HEK293 (cell line): ENCODE data around the gene GALNT9.

Experiments used
- CTCF ChIA-PET: fragments of 350-600 bp; formaldehyde crosslinking; extraction: SDS; loops from one replicate; lab custom pipeline; 2021; ENCODE audit warnings: antibody characterized with exemption; lab: Yijun Ruan, JAX
- POLR2A ChIA-PET: fragments of 300-600 bp; formaldehyde crosslinking; extraction: SDS; loops from one replicate; lab custom pipeline; 2020; ENCODE audit warnings: antibody characterized with exemption, inconsistent platforms; lab: Yijun Ruan, JAX
- H3K27ac ChIP-seq: fragments of 200-500 bp; sonication (Bioruptor generic); 2 replicates; pipeline ENCODE4 v1.5.1; 2014; ENCODE audit warnings: low read depth, low read length, control low read depth, inconsistent platforms; ENCODE audit errors: extremely low read depth
- H3K36me3 ChIP-seq, 2 experiments: fragments of 200-500 bp in 1 of 2; sonication (Bioruptor generic) in 1 of 2; 1 replicate in 1 of 2; 2 replicates in 1 of 2; pipeline ENCODE4 v1.5.1; 2014 to 2017; ENCODE audit warnings: inconsistent platforms in 2 of 2, low read length in 2 of 2; ENCODE audit not compliant: control insufficient read depth in 2 of 2, insufficient read depth in 1 of 2
- H3K4me1 ChIP-seq: fragments of 200-500 bp; sonication (Bioruptor generic); 2 replicates; pipeline ENCODE4 v1.5.1; 2014; ENCODE audit warnings: mild to moderate bottlenecking, low read length, inconsistent platforms; ENCODE audit not compliant: control insufficient read depth, insufficient read depth
- H3K4me3 ChIP-seq: 2 replicates; pipeline ENCODE4 v1.5.1; 2011; ENCODE audit warnings: low read depth, mild to moderate bottlenecking, control low read depth, low read length, moderate library complexity
- H3K9me3 ChIP-seq: fragments of 200-500 bp; sonication (Bioruptor generic); 2 replicates; pipeline ENCODE4 v1.5.1; 2014; ENCODE audit warnings: low read depth, low read length, inconsistent platforms; ENCODE audit not compliant: control insufficient read depth, insufficient read depth
- EGR2 ChIP-seq: fragments of 450-650 bp; formaldehyde crosslinking; IDR thresholded peaks from 2 replicates; pipeline ENCODE4 v1.5.1; 2016; ENCODE audit warnings: low read depth, missing biosample characterization, missing genetic modification characterization
- KLF1 ChIP-seq: fragments of 450-650 bp; formaldehyde crosslinking; IDR thresholded peaks from 2 replicates; pipeline ENCODE4 v1.5.1; 2016; ENCODE audit warnings: missing biosample characterization, missing genetic modification characterization
- SCRT1 ChIP-seq: fragments of 450-650 bp; formaldehyde crosslinking; IDR thresholded peaks from 2 replicates; pipeline ENCODE4 v1.5.1; 2016; ENCODE audit warnings: missing biosample characterization, missing genetic modification characterization, borderline replicate concordance
- TCF7L2 ChIP-seq: IDR thresholded peaks from 2 replicates; pipeline ENCODE4 v1.6.1; 2011; ENCODE audit warnings: low read depth, mild to moderate bottlenecking, inconsistent platforms, low read length, moderate library complexity, borderline replicate concordance
- ZBTB17 ChIP-seq: fragments of 450-650 bp; formaldehyde crosslinking; IDR thresholded peaks from 2 replicates; pipeline ENCODE4 v1.5.1; 2016; ENCODE audit warnings: missing biosample characterization, missing genetic modification characterization
- ZEB2 ChIP-seq: fragments of 450-650 bp; formaldehyde crosslinking; IDR thresholded peaks from 2 replicates; pipeline ENCODE4 v1.5.1; 2016; ENCODE audit warnings: missing biosample characterization, missing genetic modification characterization
- ZFHX2 ChIP-seq: fragments of 450-650 bp; formaldehyde crosslinking; conservative IDR thresholded peaks from 2 replicates; pipeline ENCODE4 v1.5.1; 2016; ENCODE audit warnings: missing biosample characterization, missing genetic modification characterization
- ZFP69B ChIP-seq: fragments of 450-650 bp; formaldehyde crosslinking; IDR thresholded peaks from 2 replicates; pipeline ENCODE4 v1.5.1; 2016; ENCODE audit warnings: missing biosample characterization, missing genetic modification characterization
- ZNF133 ChIP-seq: fragments of 450-650 bp; formaldehyde crosslinking; IDR thresholded peaks from 2 replicates; pipeline ENCODE4 v1.5.1; 2016; ENCODE audit warnings: missing biosample characterization, missing genetic modification characterization
- ZNF2 ChIP-seq: fragments of 450-650 bp; formaldehyde crosslinking; IDR thresholded peaks from 2 replicates; pipeline ENCODE4 v1.5.1; 2016; ENCODE audit warnings: missing biosample characterization, missing genetic modification characterization
- ZNF324 ChIP-seq: fragments of 450-650 bp; formaldehyde crosslinking; IDR thresholded peaks from 2 replicates; pipeline ENCODE4 v1.5.1; 2016; ENCODE audit warnings: missing biosample characterization, missing genetic modification characterization
- ZNF768 ChIP-seq: fragments of 450-650 bp; formaldehyde crosslinking; IDR thresholded peaks from 2 replicates; pipeline ENCODE4 v1.5.1; 2018; ENCODE audit warnings: missing biosample characterization, mild to moderate bottlenecking, missing genetic modification characterization
- ZNF777 ChIP-seq: fragments of 450-650 bp; formaldehyde crosslinking; IDR thresholded peaks from 2 replicates; pipeline ENCODE4 v1.5.1; 2017; ENCODE audit warnings: missing biosample characterization, missing genetic modification characterization, borderline replicate concordance
- ZNF837 ChIP-seq: fragments of 450-650 bp; formaldehyde crosslinking; IDR thresholded peaks from 2 replicates; pipeline ENCODE4 v1.5.1; 2016; ENCODE audit warnings: missing biosample characterization, missing genetic modification characterization
- TF ChIP-seq, protein P1 (sequence below): fragments of 450-650 bp; formaldehyde crosslinking; IDR thresholded peaks from 2 replicates; pipeline ENCODE4 v1.5.1; 2017; ENCODE audit warnings: missing biosample characterization, missing genetic modification characterization
- TF ChIP-seq, protein P2 (sequence below): fragments of 450-650 bp; formaldehyde crosslinking; IDR thresholded peaks from 2 replicates; pipeline ENCODE4; 2016; ENCODE audit warnings: missing biosample characterization, missing genetic modification characterization
- TF ChIP-seq, protein P3 (sequence below): fragments of 450-650 bp; formaldehyde crosslinking; IDR thresholded peaks from 2 replicates; pipeline ENCODE4 v1.5.1; 2016; ENCODE audit warnings: missing biosample characterization, missing genetic modification characterization
- TF ChIP-seq, protein P4 (sequence below): fragments of 450-650 bp; formaldehyde crosslinking; IDR thresholded peaks from 2 replicates; pipeline ENCODE4 v1.5.1; 2016; ENCODE audit warnings: missing biosample characterization, missing genetic modification characterization
- TF ChIP-seq, protein P5 (sequence below): fragments of 450-650 bp; formaldehyde crosslinking; IDR thresholded peaks from 2 replicates; pipeline ENCODE4 v1.5.1; 2016; ENCODE audit warnings: missing biosample characterization, missing genetic modification characterization, low read depth
- TF ChIP-seq, protein P6 (sequence below): fragments of 450-650 bp; IDR thresholded peaks from 2 replicates; pipeline ENCODE4 v1.5.1; 2018; ENCODE audit warnings: missing biosample characterization, mild to moderate bottlenecking, missing genetic modification characterization
- TF ChIP-seq, protein P7 (sequence below): fragments of 450-650 bp; formaldehyde crosslinking; IDR thresholded peaks from 2 replicates; pipeline ENCODE4 v1.5.1; 2016; ENCODE audit warnings: missing biosample characterization, missing genetic modification characterization

GALNT9 gene

DNA sequence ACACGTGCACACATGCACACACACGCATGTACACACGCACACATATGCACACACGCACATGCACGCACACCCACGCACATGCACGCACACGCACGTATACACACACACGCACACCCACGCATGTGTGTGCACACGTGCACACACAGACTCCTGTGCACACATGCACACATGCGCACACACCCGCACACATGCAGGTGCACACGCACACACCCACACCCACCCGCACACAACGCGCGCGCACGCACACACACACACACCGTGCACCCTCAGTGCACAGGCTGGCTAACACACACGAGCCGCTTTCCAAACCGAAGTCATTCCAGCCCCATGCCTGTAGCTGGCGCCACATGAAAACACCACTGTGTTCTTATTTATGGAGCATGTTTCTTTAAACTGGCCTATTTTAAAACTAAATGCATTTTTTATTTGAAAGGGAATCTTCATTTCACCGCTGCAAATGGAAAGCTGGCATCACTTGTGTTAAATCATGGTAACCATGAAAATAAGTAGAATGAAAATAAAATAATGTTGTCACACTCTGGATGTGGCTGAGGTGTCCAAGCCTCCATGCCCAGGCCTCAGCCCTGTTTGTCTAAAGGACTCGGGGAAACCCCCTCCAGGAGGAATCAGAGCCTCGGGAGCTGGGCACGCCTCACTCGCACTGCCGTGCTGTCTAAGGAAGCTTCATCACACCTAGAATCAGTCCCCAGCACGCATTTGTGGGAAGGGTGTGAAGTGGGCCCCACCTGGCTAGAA lies 45.1 kb downstream of the GALNT9 start (continued):
- TF ChIP-seq ZNF768 (tag by site-specific recombination) (no peak), ZNF324 (tag by site-specific recombination) (no peak), ZFHX2 (peak; percentile 88), ZNF2 (tag by site-specific recombination) (peak; percentile 71), ZNF837 (tag by site-specific recombination) (no peak), ZEB2 (tag by site-specific recombination) (no peak), TCF7L2 (no peak), KLF1 (0 out of 2 replicates have a peak, but pooled peaks have one; percentile 15), ZFP69B (tag by site-specific recombination) (0 out of 2 replicates have a peak, but pooled peaks have one; percentile 52)
- TF ChIP-seq, protein P1, sequence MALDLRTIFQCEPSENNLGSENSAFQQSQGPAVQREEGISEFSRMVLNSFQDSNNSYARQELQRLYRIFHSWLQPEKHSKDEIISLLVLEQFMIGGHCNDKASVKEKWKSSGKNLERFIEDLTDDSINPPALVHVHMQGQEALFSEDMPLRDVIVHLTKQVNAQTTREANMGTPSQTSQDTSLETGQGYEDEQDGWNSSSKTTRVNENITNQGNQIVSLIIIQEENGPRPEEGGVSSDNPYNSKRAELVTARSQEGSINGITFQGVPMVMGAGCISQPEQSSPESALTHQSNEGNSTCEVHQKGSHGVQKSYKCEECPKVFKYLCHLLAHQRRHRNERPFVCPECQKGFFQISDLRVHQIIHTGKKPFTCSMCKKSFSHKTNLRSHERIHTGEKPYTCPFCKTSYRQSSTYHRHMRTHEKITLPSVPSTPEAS (tag by site-specific recombination): peak; percentile 99
- TF ChIP-seq, protein P2, sequence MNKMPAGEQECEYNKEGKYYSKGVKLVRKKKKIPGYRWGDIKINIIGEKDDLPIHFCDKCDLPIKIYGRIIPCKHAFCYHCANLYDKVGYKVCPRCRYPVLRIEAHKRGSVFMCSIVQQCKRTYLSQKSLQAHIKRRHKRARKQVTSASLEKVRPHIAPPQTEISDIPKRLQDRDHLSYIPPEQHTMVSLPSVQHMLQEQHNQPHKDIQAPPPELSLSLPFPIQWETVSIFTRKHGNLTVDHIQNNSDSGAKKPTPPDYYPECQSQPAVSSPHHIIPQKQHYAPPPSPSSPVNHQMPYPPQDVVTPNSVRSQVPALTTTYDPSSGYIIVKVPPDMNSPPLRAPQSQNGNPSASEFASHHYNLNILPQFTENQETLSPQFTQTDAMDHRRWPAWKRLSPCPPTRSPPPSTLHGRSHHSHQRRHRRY (tag by site-specific recombination): no peak
- TF ChIP-seq, protein P3, sequence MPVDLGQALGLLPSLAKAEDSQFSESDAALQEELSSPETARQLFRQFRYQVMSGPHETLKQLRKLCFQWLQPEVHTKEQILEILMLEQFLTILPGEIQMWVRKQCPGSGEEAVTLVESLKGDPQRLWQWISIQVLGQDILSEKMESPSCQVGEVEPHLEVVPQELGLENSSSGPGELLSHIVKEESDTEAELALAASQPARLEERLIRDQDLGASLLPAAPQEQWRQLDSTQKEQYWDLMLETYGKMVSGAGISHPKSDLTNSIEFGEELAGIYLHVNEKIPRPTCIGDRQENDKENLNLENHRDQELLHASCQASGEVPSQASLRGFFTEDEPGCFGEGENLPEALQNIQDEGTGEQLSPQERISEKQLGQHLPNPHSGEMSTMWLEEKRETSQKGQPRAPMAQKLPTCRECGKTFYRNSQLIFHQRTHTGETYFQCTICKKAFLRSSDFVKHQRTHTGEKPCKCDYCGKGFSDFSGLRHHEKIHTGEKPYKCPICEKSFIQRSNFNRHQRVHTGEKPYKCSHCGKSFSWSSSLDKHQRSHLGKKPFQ (tag by site-specific recombination): peak; percentile 56
- TF ChIP-seq, protein P4, sequence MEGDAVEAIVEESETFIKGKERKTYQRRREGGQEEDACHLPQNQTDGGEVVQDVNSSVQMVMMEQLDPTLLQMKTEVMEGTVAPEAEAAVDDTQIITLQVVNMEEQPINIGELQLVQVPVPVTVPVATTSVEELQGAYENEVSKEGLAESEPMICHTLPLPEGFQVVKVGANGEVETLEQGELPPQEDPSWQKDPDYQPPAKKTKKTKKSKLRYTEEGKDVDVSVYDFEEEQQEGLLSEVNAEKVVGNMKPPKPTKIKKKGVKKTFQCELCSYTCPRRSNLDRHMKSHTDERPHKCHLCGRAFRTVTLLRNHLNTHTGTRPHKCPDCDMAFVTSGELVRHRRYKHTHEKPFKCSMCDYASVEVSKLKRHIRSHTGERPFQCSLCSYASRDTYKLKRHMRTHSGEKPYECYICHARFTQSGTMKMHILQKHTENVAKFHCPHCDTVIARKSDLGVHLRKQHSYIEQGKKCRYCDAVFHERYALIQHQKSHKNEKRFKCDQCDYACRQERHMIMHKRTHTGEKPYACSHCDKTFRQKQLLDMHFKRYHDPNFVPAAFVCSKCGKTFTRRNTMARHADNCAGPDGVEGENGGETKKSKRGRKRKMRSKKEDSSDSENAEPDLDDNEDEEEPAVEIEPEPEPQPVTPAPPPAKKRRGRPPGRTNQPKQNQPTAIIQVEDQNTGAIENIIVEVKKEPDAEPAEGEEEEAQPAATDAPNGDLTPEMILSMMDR: peak; percentile 54; the same call in 1 of the 2 replicates
- TF ChIP-seq, protein P5, sequence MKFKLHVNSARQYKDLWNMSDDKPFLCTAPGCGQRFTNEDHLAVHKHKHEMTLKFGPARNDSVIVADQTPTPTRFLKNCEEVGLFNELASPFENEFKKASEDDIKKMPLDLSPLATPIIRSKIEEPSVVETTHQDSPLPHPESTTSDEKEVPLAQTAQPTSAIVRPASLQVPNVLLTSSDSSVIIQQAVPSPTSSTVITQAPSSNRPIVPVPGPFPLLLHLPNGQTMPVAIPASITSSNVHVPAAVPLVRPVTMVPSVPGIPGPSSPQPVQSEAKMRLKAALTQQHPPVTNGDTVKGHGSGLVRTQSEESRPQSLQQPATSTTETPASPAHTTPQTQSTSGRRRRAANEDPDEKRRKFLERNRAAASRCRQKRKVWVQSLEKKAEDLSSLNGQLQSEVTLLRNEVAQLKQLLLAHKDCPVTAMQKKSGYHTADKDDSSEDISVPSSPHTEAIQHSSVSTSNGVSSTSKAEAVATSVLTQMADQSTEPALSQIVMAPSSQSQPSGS (tag by site-specific recombination): no peak
- TF ChIP-seq, protein P6, sequence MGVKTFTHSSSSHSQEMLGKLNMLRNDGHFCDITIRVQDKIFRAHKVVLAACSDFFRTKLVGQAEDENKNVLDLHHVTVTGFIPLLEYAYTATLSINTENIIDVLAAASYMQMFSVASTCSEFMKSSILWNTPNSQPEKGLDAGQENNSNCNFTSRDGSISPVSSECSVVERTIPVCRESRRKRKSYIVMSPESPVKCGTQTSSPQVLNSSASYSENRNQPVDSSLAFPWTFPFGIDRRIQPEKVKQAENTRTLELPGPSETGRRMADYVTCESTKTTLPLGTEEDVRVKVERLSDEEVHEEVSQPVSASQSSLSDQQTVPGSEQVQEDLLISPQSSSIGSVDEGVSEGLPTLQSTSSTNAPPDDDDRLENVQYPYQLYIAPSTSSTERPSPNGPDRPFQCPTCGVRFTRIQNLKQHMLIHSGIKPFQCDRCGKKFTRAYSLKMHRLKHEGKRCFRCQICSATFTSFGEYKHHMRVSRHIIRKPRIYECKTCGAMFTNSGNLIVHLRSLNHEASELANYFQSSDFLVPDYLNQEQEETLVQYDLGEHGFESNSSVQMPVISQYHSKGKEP (tag by site-specific recombination): no peak

DNA sequence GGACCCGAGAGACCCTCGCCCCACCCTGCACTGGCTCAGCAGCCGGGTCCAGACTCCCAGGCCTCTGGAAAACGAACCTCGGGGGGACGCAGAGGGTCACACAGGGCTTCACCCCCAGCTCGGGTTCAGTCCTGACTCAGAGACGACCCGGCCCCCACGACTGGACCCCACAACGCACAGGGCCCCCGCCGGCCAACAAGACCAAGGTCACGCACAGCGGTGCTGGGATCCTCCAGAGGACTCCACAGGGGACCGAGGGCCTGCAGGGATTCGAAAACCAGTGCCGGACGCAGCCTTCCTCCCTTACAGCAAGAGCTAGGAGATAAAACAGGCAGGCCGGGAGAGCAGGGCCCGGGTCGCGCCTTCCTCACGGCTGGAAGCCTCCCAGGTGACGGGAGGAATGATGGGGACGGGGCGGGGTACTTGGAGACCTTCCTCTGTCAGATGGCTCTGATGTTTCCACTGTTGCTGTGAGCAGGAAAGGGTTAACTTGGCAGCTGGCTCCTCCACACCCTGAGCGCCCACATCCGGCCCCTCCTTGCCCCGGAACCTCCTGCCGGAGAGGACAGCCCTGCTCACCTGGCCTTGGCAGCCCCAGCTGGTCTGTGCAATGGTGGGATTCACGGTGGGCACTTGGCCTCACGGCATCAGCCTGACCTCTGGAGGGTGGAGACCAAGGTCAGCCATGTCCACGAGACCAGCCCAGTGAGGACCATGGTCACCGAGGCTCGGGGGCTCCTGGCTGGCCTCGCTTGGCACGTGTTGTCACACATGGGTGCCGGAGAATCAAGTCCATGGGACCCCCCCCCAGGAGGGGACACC lies 46.2 kb downstream of the GALNT9 start:
- Histone ChIP-seq H3K27ac (no peak overlapping the region), H3K4me1 (no peaks in the 10 kb centered on the region), H3K4me3 (no peak overlapping the region), H3K36me3 (no peaks in the 10 kb centered on the region), H3K9me3 (no peaks in the 10 kb centered on the region)
- CTCF ChIA-PET: interaction anchor here (0.7 kb wide), 1 partner anchor 33 kb away, joined by 3 read pairs; no protein-coding TSS in a partner anchor
- POLR2A ChIA-PET: no interaction called here
- no peak for TF ChIP-seq ZNF133 (tag by site-specific recombination)
- no peak for TF ChIP-seq ZBTB17 (tag by site-specific recombination)
- TF ChIP-seq EGR2 (tag by site-specific recombination): no peak
- TF ChIP-seq SCRT1 (tag by site-specific recombination): no peak
- TF ChIP-seq, protein P7, sequence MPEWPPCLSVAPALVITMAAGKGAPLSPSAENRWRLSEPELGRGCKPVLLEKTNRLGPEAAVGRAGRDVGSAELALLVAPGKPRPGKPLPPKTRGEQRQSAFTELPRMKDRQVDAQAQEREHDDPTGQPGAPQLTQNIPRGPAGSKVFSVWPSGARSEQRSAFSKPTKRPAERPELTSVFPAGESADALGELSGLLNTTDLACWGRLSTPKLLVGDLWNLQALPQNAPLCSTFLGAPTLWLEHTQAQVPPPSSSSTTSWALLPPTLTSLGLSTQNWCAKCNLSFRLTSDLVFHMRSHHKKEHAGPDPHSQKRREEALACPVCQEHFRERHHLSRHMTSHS (tag by site-specific recombination): no peak
- TF ChIP-seq ZNF777 (tag by site-specific recombination): no peak
